ENCODE results near the gene KRR1.
"Not testable (repeated sequence)": the region's sequence is repeated elsewhere in the genome, so short reads cannot be mapped to it uniquely, and the experiment has no call there.

KRR1 gene

GRCh38 chr12:75476071-75476470 is 35.3 kb downstream of the KRR1 start:
- no peak for DNase-seq (ENCODE audit: low spot score)

- DNase-seq (ENCODE audit: low spot score) = no peak
Measured at GRCh38 chr12:75474116-75474515, 37.3 kb downstream of the KRR1 start.

GRCh38 chr12:75471902-75472890 is 39.2 kb downstream of the KRR1 start:
- DNase-seq (ENCODE audit: low spot score) = no peak

GRCh38 chr12:75460204-75460603 is 51.2 kb downstream of the KRR1 start:
- DNase-seq (ENCODE audit: low spot score) = no peak

- no peak for DNase-seq (ENCODE audit: low spot score)
Measured at GRCh38 chr12:75459755-75460154, 51.7 kb downstream of the KRR1 start.

- not testable (repeated sequence) for DNase-seq (ENCODE audit: low spot score)
Measured at GRCh38 chr12:75457866-75458265, 53.5 kb downstream of the KRR1 start.

- no peak for DNase-seq (ENCODE audit: low spot score)
Measured at GRCh38 chr12:75457191-75457590, 54.2 kb downstream of the KRR1 start.

GRCh38 chr12:75455839-75456238 is 55.6 kb downstream of the KRR1 start:
- no peak for DNase-seq (ENCODE audit: low spot score)

GRCh38 chr12:75452675-75453330 is 58.6 kb downstream of the KRR1 start:
- peak; percentile 57 for DNase-seq (ENCODE audit: low spot score)

- peak; percentile 12 for DNase-seq (ENCODE audit: low spot score)
Measured at GRCh38 chr12:75447691-75448393, 63.6 kb downstream of the KRR1 start.

GRCh38 chr12:75446857-75447256 is 64.6 kb downstream of the KRR1 start:
- peak; percentile 77 for DNase-seq (ENCODE audit: low spot score)

GRCh38 chr12:75445137-75445507 is 66.3 kb downstream of the KRR1 start:
- not testable (repeated sequence) for DNase-seq (ENCODE audit: low spot score)

GRCh38 chr12:75444429-75445136 is 66.8 kb downstream of the KRR1 start:
- DNase-seq (ENCODE audit: low spot score) = peak; percentile 73

- no peak for DNase-seq (ENCODE audit: low spot score)
Measured at GRCh38 chr12:75443709-75444108, 67.7 kb downstream of the KRR1 start.

GRCh38 chr12:75442454-75442853 is 69.0 kb downstream of the KRR1 start:
- not testable (repeated sequence) for DNase-seq (ENCODE audit: low spot score)

- not testable (repeated sequence) for DNase-seq (ENCODE audit: low spot score)
Measured at GRCh38 chr12:75441687-75442449, 69.5 kb downstream of the KRR1 start.

Data from kidney tubule cell (primary cell).